Measurements from ENCODE around the gene STT3A. TPM values are rescaled to one million over a fixed set of nuclear protein-coding genes. Genes with fewer than 3 reads are reported as not detected.
A peak's percentile ranks its signal among the peaks of the same experiment; 100 is the strongest.

The STT3A gene
- total and polyA plus RNA-seq, 10 of the 15 experiments (the other 5 are each of a cell fraction or from before 2014, with no cell fraction given), result 74.4 to 202 (median 118) TPM

DNA sequence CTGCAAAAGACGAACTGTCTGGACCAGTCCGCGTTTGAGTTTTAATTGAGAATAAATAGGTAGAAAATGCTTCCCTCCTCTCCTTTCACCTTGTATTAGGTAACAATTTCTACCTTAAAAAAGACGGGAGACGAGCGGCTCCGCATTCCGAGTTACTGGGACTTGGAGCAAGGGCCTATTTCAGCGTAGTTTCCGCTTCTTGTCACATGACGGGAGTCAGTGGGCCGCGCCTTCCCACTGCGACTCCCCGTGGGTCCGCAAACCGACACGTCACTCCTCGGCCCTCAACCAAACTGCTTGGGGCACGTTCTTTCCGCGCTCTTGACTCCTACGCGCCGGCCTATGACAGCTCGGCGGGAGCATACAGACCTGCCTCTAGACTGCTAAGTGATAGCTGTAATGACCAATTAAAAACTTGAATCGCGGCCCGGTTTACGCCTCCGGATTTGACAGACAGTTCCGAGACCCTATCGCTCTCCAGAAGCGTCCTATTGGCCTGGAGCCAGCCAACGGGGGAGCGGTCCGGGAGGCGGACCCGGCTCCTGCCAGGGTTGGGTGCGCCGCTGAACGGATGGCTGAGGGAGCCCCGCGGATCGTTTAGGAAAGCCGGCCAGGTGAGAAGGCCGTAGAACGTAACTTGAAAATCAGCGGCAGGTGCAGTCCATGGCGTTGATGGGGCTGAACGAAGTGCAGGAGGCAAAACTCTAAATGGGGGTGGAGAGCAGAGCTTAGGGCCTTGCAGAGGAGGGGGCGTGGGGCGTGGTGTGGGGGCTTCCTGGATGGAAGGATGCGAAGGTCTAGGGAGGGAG, at the start of gene STT3A (continued):
- TF ChIP-seq MEF2A (IDR thresholded peaks at IDR 0.05; ENCODE audit: insufficient read depth, low read depth, low read length) (no peak), EP300 (IDR thresholded peaks at IDR 0.05; ENCODE audit: borderline replicate concordance in 1 of 2, control insufficient read depth in 1 of 2, low read depth in 2 of 2, low read length in 2 of 2) (no peak), PRDM15 (CRISPR knock-in tag; IDR thresholded peaks at IDR 0.05) (no peak), ZNF274 (IDR thresholded peaks at IDR 0.05; ENCODE audit: insufficient read depth, insufficient read length) (no peak), POLR2AphosphoS5 (IDR thresholded peaks at IDR 0.05; ENCODE audit: low read length) (peak; percentile 93), RUNX3 (IDR thresholded peaks at IDR 0.05; ENCODE audit: low read length) (peak; percentile 54), NR2C2 (IDR thresholded peaks at IDR 0.05; ENCODE audit: borderline replicate concordance, control insufficient read depth, insufficient read length, low read depth) (no peak), ZNF207 (IDR thresholded peaks at IDR 0.05; ENCODE audit: borderline replicate concordance) (no peak), NFIC (IDR thresholded peaks at IDR 0.05; ENCODE audit: low read depth, low read length) (no peak; the same call in 1 of the 2 replicates), SUZ12 (IDR thresholded peaks at IDR 0.05; ENCODE audit: unreplicated experiment) (no peak), IKZF2 (IDR thresholded peaks at IDR 0.05) (peak in 1 of 2 experiments; percentile 43; a peak in 2 of 4 replicates), EGR1 (IDR thresholded peaks at IDR 0.05; ENCODE audit: borderline replicate concordance in 1 of 2, low read depth in 2 of 2, low read length in 2 of 2) (peak in 1 of 2 experiments; percentile 56; a peak in 1 of 3 replicates), BRCA1 (IDR thresholded peaks at IDR 0.05; ENCODE audit: low read depth, low read length) (peak; percentile 15; the same call in 1 of the 2 replicates), FOS (IDR thresholded peaks at IDR 0.05; ENCODE audit: borderline replicate concordance, extremely low read depth, insufficient read length) (peak; percentile 91), RB1 (IDR thresholded peaks at IDR 0.05; ENCODE audit: borderline replicate concordance) (peak; percentile 67; the same call in 1 of the 2 replicates), ZBED1 (IDR thresholded peaks at IDR 0.05; ENCODE audit: borderline replicate concordance) (no peak), DPF2 (IDR thresholded peaks at IDR 0.05) (peak; percentile 100), ZNF384 (IDR thresholded peaks at IDR 0.05; ENCODE audit: borderline replicate concordance, low read depth, low read length) (no peak), ZNF217 (IDR thresholded peaks at IDR 0.05) (no peak)
- TF ChIP-seq, protein P1, sequence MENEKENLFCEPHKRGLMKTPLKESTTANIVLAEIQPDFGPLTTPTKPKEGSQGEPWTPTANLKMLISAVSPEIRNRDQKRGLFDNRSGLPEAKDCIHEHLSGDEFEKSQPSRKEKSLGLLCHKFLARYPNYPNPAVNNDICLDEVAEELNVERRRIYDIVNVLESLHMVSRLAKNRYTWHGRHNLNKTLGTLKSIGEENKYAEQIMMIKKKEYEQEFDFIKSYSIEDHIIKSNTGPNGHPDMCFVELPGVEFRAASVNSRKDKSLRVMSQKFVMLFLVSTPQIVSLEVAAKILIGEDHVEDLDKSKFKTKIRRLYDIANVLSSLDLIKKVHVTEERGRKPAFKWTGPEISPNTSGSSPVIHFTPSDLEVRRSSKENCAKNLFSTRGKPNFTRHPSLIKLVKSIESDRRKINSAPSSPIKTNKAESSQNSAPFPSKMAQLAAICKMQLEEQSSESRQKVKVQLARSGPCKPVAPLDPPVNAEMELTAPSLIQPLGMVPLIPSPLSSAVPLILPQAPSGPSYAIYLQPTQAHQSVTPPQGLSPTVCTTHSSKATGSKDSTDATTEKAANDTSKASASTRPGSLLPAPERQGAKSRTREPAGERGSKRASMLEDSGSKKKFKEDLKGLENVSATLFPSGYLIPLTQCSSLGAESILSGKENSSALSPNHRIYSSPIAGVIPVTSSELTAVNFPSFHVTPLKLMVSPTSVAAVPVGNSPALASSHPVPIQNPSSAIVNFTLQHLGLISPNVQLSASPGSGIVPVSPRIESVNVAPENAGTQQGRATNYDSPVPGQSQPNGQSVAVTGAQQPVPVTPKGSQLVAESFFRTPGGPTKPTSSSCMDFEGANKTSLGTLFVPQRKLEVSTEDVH (IDR thresholded peaks at IDR 0.05; ENCODE audit: low read depth, partially characterized antibody), result peak; percentile 59
- TF ChIP-seq, protein P2, sequence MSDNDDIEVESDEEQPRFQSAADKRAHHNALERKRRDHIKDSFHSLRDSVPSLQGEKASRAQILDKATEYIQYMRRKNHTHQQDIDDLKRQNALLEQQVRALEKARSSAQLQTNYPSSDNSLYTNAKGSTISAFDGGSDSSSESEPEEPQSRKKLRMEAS (IDR thresholded peaks at IDR 0.05; ENCODE audit: low read depth, low read length), result peak; percentile 90
- TF ChIP-seq, protein P3, sequence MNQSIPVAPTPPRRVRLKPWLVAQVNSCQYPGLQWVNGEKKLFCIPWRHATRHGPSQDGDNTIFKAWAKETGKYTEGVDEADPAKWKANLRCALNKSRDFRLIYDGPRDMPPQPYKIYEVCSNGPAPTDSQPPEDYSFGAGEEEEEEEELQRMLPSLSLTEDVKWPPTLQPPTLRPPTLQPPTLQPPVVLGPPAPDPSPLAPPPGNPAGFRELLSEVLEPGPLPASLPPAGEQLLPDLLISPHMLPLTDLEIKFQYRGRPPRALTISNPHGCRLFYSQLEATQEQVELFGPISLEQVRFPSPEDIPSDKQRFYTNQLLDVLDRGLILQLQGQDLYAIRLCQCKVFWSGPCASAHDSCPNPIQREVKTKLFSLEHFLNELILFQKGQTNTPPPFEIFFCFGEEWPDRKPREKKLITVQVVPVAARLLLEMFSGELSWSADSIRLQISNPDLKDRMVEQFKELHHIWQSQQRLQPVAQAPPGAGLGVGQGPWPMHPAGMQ (IDR thresholded peaks at IDR 0.05; ENCODE audit: borderline replicate concordance), result no peak

All from GM12878 (cell line).